Measurements from ENCODE around the gene FYTTD1. TPM values are rescaled to one million over a fixed set of nuclear protein-coding genes. Genes with fewer than 3 reads are reported as not detected.

FYTTD1 gene
- total and polyA plus RNA-seq, 10 donors, result 10.9 to 52.6 (median 30.1) TPM

DNA sequence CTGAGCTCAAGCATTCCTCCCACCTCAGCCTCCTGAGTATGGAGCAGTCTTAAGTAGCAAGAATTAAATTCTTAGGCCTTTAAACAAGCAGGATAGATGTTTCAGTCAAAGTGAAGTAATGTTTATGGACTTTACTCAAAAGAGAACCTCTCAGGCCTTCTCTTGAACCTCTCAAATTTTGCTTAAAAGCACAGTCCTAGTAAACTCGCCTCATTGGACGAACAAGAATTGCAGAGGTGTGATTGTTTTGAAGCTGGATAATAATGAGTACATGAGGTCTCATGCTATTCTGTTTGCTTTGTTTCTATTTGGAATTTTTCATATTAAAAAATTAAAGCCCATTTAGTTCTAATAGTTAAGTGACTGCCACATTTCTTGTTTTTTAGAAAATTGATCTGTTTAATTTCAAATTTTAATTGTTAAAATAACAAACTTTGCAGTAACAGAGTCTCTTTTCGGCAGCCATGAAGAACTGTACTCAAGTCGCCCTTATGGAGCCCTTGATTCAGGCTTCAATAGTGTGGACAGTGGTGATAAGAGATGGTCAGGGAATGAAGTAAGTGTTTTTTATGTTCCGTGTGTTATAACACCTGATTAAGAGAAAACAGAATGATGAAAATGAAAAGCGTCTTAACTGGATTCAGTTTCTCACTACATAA, 80.8 kb downstream of the FYTTD1 start:
- no peak for DNase-seq
- no peaks in the 10 kb centered on the region for H3K9me3 ChIP-seq
- intact Hi-C loops (cut with DNase I; ENCODE audit: low total_unique reads), result no loop called here
- TF ChIP-seq POLR2A (IDR thresholded peaks at IDR 0.05) (no peak), POLR2AphosphoS5 (IDR thresholded peaks at IDR 0.05) (no peak)
- TF ChIP-seq, protein P1, sequence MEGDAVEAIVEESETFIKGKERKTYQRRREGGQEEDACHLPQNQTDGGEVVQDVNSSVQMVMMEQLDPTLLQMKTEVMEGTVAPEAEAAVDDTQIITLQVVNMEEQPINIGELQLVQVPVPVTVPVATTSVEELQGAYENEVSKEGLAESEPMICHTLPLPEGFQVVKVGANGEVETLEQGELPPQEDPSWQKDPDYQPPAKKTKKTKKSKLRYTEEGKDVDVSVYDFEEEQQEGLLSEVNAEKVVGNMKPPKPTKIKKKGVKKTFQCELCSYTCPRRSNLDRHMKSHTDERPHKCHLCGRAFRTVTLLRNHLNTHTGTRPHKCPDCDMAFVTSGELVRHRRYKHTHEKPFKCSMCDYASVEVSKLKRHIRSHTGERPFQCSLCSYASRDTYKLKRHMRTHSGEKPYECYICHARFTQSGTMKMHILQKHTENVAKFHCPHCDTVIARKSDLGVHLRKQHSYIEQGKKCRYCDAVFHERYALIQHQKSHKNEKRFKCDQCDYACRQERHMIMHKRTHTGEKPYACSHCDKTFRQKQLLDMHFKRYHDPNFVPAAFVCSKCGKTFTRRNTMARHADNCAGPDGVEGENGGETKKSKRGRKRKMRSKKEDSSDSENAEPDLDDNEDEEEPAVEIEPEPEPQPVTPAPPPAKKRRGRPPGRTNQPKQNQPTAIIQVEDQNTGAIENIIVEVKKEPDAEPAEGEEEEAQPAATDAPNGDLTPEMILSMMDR (IDR thresholded peaks at IDR 0.05 in 8 of 11, conservative IDR thresholded peaks at IDR 0.05 in 3 of 11), result no peak
- H3K4me1 ChIP-seq, result peaks cover 0 to 9% (median 0%) of the 10 kb centered on the region in 6 donors
- no peak overlapping the region for H3K4me3 ChIP-seq
- H3K27me3 ChIP-seq (replicated peaks in 1 of 7), result no peaks in the 10 kb centered on the region
- H3K36me3 ChIP-seq, result peaks cover 0 to 99% (median 73%) of the 10 kb centered on the region in 6 donors
- no peak overlapping the region for H3K27ac ChIP-seq
- 78 to 89% (median 81%) methylated on average over 6 of the region's 6 CpGs for WGBS, 5 donors

DNA sequence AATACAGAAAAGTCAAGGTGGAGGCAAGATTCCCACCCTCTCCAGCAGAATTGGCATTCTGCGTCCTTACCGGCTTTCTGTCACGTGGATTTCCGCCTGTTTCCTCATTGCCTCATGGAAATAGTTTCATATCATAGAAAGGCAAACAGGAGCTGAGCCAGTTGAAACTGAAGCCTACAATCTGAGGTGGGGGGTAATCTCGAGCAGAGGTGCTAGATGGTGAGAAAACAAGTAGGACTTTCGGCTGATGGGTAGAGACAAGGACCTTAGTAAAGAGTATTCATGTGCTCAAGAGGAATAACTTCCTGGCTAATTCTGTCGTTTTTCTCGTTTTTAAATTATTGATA, 81.3 kb downstream of the FYTTD1 start:
- TF ChIP-seq, protein P1 (IDR thresholded peaks at IDR 0.05 in 8 of 11, conservative IDR thresholded peaks at IDR 0.05 in 3 of 11), result no peak
- no peak for TF ChIP-seq POLR2A (IDR thresholded peaks at IDR 0.05)
- TF ChIP-seq POLR2AphosphoS5 (IDR thresholded peaks at IDR 0.05), result no peak
- no peak overlapping the region for H3K4me3 ChIP-seq
- intact Hi-C loops (cut with DNase I; ENCODE audit: low total_unique reads), result no loop called here
- peaks cover 0 to 100% (median 75%) of the 10 kb centered on the region in 6 donors for H3K36me3 ChIP-seq
- no peaks in the 10 kb centered on the region for H3K27me3 ChIP-seq (replicated peaks in 1 of 7)
- H3K4me1 ChIP-seq, result peaks cover 0 to 9% (median 0%) of the 10 kb centered on the region in 6 donors
- 95 to 98% (median 96%) methylated on average over 8 of the region's 8 CpGs for WGBS, 5 donors
- no peak for DNase-seq
- no peaks in the 10 kb centered on the region for H3K9me3 ChIP-seq
- no peak overlapping the region for H3K27ac ChIP-seq

DNA sequence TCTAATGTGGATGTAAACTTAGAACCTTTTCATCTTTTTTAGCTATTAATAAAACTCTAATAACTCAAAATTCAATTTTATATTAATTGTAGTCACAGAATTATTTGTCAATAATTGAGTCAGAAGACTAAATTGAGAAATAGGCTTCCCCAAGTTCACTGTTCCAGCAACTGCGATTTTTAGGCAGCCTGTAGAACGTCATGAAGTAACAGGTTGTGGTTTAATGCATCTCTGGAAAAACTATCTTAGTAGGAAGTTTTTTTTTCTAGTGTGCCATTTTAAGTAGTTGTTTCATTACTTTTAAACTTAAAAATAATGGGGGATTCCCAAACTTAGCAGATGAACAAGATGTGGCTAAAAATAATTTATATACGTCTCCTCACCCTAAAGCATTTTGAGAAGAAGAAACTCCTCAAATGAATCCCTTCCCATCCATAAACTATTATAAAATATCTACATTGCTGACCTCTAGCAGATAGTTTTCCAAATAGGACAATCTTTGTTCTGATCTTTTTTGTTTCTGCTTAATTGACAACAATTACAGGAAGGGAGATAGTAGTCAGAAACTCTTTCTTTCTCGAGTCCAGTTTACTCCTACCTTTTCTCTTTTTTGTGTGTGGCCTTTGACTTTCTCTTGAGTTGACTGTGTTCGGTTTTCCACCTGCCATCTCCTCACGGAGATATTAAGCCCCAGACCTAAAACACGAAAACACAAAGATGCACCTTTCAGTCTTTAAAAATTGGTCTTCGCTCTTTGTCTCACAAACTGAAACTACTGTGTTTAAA, 84.4 kb downstream of the FYTTD1 start:
- H3K4me3 ChIP-seq, result no peak overlapping the region
- no peak for DNase-seq
- H3K27me3 ChIP-seq (replicated peaks in 1 of 7), result no peaks in the 10 kb centered on the region
- H3K9me3 ChIP-seq, result no peaks in the 10 kb centered on the region
- peaks cover 0 to 100% (median 71%) of the 10 kb centered on the region in 6 donors for H3K36me3 ChIP-seq
- H3K27ac ChIP-seq, result no peak overlapping the region
- intact Hi-C loops (cut with DNase I; ENCODE audit: low total_unique reads), result no loop called here
- 70 to 82% (median 74%) methylated on average over 8 of the region's 8 CpGs for WGBS, 5 donors
- TF ChIP-seq POLR2A (IDR thresholded peaks at IDR 0.05) (no peak), POLR2AphosphoS5 (IDR thresholded peaks at IDR 0.05) (no peak)
- TF ChIP-seq, protein P1 (IDR thresholded peaks at IDR 0.05 in 8 of 11, conservative IDR thresholded peaks at IDR 0.05 in 3 of 11), result no peak
- peaks cover 0 to 9% (median 0%) of the 10 kb centered on the region in 6 donors for H3K4me1 ChIP-seq

DNA sequence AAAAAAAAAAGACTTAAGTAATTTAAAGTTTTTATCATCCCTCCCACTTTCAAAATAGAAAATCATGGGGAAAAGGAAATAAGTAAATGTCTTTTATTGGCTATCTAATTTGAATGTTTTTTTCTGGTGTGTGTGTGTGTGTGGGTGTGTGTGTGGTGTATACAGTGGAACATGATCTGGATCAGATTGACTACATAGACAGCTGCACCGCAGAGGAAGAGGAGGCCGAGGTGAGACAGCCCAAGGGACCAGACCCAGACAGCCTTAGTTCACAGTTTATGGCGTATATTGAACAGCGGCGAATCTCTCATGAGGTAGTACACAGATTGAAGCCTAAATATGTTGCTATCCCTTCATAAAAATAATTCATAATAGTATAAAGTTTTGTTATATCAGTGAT, 85.8 kb downstream of the FYTTD1 start:
- H3K4me1 ChIP-seq, result peaks cover 0 to 9% (median 0%) of the 10 kb centered on the region in 6 donors
- WGBS, 5 donors, result 72 to 92% (median 85%) methylated on average over 5 of the region's 5 CpGs
- H3K27me3 ChIP-seq (replicated peaks in 1 of 7), result no peaks in the 10 kb centered on the region
- H3K4me3 ChIP-seq, result no peak overlapping the region
- peaks cover 0 to 100% (median 74%) of the 10 kb centered on the region in 6 donors for H3K36me3 ChIP-seq
- TF ChIP-seq POLR2A (IDR thresholded peaks at IDR 0.05) (no peak), POLR2AphosphoS5 (IDR thresholded peaks at IDR 0.05) (no peak)
- no peak for DNase-seq
- no peaks in the 10 kb centered on the region for H3K9me3 ChIP-seq
- intact Hi-C loops (cut with DNase I; ENCODE audit: low total_unique reads), result no loop called here
- H3K27ac ChIP-seq, result no peak overlapping the region
